A549 (cell line): Measurements from ENCODE around the gene FLYWCH1.

Experiments
- CTCF ChIP-seq: fragments of >200 bp; sonication (Bioruptor Twin); formaldehyde crosslinking; IDR thresholded peaks from 3 replicates; pipeline ENCODE4 v1.5.1; 2016
- HMGXB4 ChIP-seq: fragments of 250-450 bp; sonication (Bioruptor Pico); IDR thresholded peaks from 2 replicates; pipeline ENCODE4 v1.5.0; 2021; ENCODE audit warnings: mild to moderate bottlenecking, moderate library complexity, borderline replicate concordance
- KDM1A ChIP-seq: fragments of 200-600 bp; sonication (generic); IDR thresholded peaks from 2 replicates; pipeline ENCODE4 v1.6.1; 2016; ENCODE audit warnings: low read depth, mild to moderate bottlenecking
- MAX ChIP-seq: IDR thresholded peaks from 2 replicates; pipeline ENCODE4 v1.6.1; 2012
- NPAS2 ChIP-seq: fragments of 250-450 bp; sonication (Bioruptor Pico); IDR thresholded peaks from 2 replicates; pipeline ENCODE4 v1.8.0; 2022; ENCODE audit warnings: mild to moderate bottlenecking, moderate library complexity, borderline replicate concordance
- POLR2AphosphoS2 ChIP-seq: conservative IDR thresholded peaks from 2 replicates; pipeline ENCODE4 v1.6.1; 2012; ENCODE audit warnings: low read length, improper control_type of control experiment, inconsistent platforms

- TF ChIP-seq KDM1A (no peak), POLR2AphosphoS2 (no peak), MAX (no peak), HMGXB4 (no peak), CTCF (no peak), NPAS2 (CRISPR knock-in tag) (no peak)
These were observed 53.0 kb downstream of the FLYWCH1 start for GRCh38 chr16:2964475-2965336.
